Endothelial cell (in vitro differentiated cells): ENCODE measurements around the gene NDP. TPM values are rescaled to one million over a fixed set of nuclear protein-coding genes. Genes with fewer than 3 reads are reported as not detected.

Experiments
- DNase-seq: peaks from one replicate; pipeline ENCODE4 v3.0.0; 2021; ENCODE audit warnings: low spot score
- H3K27ac Mint-ChIP-seq: one replicate; pipeline ENCODE4 v1.8.0; 2021; ENCODE audit warnings: mixed read lengths, inconsistent platforms; ENCODE audit not compliant: unreplicated experiment
- H3K27me3 Mint-ChIP-seq: one replicate; pipeline ENCODE4 v1.8.0; 2021; ENCODE audit warnings: mild to moderate bottlenecking, moderate library complexity, mixed read lengths, inconsistent platforms; ENCODE audit not compliant: unreplicated experiment
- H3K36me3 Mint-ChIP-seq: one replicate; pipeline ENCODE4 v1.8.0; 2021; ENCODE audit warnings: mild to moderate bottlenecking, low read depth, mixed read lengths, inconsistent platforms; ENCODE audit not compliant: unreplicated experiment
- H3K4me1 Mint-ChIP-seq: one replicate; pipeline ENCODE4 v1.8.0; 2021; ENCODE audit warnings: mild to moderate bottlenecking, mixed read lengths, inconsistent platforms; ENCODE audit not compliant: unreplicated experiment
- H3K4me3 Mint-ChIP-seq: one replicate; pipeline ENCODE4 v1.8.0; 2021; ENCODE audit warnings: mild to moderate bottlenecking, mixed read lengths, inconsistent platforms; ENCODE audit not compliant: unreplicated experiment
- H3K9me3 Mint-ChIP-seq: one replicate; pipeline ENCODE4 v1.8.0; 2021; ENCODE audit warnings: mixed read lengths, inconsistent platforms; ENCODE audit not compliant: unreplicated experiment
- long read RNA-seq: library from polyadenylated mRNA; unstranded; transcript quantifications from one replicate; pipeline ENCODE4 v2.0.0, GENCODE V29; 2020; ENCODE audit not compliant: unreplicated experiment
- total RNA-seq: library from RNA; stranded (reverse); fragmentation: NEBNext Ultra II Directional; extraction: Animal tissue kit (Norgen Biotek cat#: 25700); gene quantifications from one replicate; pipeline ENCODE4 v1.2.1, GENCODE V29; 2021; ENCODE audit not compliant: unreplicated experiment
- TF ChIP-seq, protein P1 (sequence below): fragments of 200-600 bp; sonication (generic); IDR thresholded peaks from one replicate; pipeline ENCODE4 v1.5.0; 2021; ENCODE audit warnings: antibody characterized with exemption; ENCODE audit not compliant: unreplicated experiment

The NDP gene, protein sequence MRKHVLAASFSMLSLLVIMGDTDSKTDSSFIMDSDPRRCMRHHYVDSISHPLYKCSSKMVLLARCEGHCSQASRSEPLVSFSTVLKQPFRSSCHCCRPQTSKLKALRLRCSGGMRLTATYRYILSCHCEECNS
- not detected for total RNA-seq
- long read RNA-seq, result 0 reads

DNA sequence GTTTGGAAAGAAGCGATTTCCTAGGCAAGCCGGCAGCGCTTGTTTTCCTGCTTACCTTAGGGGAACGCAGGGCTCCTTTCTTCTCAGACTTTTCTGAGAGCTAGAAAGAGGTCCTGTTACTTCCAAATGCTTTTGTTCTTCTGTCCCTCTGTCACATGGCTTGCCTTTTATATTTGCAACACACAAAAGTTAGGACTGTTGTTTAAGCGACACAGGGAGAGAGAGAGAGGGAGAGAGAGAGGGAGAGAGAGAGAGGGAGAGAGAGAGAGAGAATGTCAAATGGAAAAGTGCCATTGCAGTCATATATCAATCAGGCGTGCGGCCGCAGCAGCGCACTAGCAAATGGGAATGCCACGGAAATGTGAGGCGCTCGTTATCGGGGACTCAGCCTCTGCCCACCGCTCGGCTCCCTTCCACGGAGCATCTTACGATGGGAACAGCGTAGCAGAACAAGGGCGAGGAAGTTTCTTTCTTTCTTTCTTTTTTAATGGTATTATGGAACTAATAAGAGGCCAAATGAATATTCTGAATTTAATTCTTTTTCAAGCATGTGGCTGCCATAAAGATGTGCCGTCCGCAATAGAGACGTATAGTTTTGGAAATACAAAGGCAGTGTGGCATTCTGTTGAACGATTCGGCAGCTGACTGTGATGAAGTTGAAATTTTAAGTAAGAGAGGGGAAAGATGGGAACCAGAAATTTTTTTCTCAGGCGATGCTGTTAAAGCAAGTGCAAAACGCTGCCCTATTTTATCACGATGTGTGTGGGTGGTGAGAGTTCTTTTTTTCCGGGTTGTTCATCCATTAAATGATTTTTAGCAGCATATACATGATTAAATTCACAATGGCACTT is at the start of gene NDP:
NDP (minus strand) TSS at position 142 of the 851 bp plus-strand sequence. CDS start 14,745 bp downstream, outside the sequence.
- Mint-ChIP-seq H3K4me1 (no peaks in the 10 kb centered on the region), H3K36me3 (no peaks in the 10 kb centered on the region), H3K27ac (no peak within 1 kb of the TSS), H3K9me3 (no peaks in the 10 kb centered on the region), H3K27me3 (peaks cover 1% of the 10 kb centered on the region), H3K4me3 (peak within 1 kb of the TSS; percentile 85)
- TF ChIP-seq, protein P1, sequence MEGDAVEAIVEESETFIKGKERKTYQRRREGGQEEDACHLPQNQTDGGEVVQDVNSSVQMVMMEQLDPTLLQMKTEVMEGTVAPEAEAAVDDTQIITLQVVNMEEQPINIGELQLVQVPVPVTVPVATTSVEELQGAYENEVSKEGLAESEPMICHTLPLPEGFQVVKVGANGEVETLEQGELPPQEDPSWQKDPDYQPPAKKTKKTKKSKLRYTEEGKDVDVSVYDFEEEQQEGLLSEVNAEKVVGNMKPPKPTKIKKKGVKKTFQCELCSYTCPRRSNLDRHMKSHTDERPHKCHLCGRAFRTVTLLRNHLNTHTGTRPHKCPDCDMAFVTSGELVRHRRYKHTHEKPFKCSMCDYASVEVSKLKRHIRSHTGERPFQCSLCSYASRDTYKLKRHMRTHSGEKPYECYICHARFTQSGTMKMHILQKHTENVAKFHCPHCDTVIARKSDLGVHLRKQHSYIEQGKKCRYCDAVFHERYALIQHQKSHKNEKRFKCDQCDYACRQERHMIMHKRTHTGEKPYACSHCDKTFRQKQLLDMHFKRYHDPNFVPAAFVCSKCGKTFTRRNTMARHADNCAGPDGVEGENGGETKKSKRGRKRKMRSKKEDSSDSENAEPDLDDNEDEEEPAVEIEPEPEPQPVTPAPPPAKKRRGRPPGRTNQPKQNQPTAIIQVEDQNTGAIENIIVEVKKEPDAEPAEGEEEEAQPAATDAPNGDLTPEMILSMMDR, result no peak
- no peak for DNase-seq

DNA sequence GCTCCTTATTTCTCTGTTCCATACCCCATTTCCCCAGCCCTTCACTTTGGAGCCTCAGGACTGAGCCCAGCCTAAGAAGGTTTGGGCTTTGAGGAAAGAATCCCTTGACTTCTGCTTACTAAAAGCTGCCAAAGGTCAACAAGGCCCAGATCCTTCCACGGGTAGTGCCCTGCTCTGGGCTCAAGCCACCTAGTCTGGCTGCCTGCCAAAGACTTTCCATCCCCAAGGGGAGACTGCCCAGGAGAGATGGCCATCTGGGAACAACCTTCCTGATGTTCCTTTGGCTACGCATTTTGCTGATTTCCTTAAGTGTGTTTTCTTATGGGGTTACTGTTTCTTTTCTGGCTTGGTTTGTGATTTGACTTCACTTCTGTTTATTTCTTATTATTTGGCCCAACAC is 49.8 kb upstream of the NDP start:
- H3K36me3 Mint-ChIP-seq, result no peaks in the 10 kb centered on the region
- no peaks in the 10 kb centered on the region for H3K9me3 Mint-ChIP-seq
- DNase-seq, result no peak
- no peaks in the 10 kb centered on the region for H3K4me1 Mint-ChIP-seq
- no peak overlapping the region for H3K4me3 Mint-ChIP-seq
- no peak overlapping the region for H3K27ac Mint-ChIP-seq
- TF ChIP-seq, protein P1, result no peak
- H3K27me3 Mint-ChIP-seq, result no peaks in the 10 kb centered on the region

DNA sequence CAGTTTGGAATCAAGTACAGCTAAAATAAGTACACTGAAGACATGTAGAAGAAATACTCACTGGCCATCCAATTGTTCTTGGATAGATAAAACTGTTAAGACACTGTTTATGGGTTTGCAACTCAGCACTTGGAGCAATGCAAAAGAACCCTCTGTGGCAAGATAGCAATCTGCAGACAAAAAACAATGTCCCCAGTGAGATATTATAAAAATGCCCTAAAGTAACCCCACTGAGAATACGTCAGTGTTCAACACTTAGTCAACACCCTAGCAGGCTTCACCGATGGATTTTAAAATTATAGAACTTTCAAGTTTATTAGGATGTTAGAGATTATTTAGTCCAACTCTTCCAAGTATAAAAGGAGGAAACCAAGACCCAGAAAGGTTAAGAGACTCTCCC is 47.5 kb upstream of the NDP start:
- TF ChIP-seq, protein P1, result no peak
- H3K27me3 Mint-ChIP-seq, result no peaks in the 10 kb centered on the region
- H3K36me3 Mint-ChIP-seq, result no peaks in the 10 kb centered on the region
- no peaks in the 10 kb centered on the region for H3K4me1 Mint-ChIP-seq
- H3K9me3 Mint-ChIP-seq, result no peaks in the 10 kb centered on the region
- H3K4me3 Mint-ChIP-seq, result no peak overlapping the region
- H3K27ac Mint-ChIP-seq, result no peak overlapping the region
- no peak for DNase-seq

DNA sequence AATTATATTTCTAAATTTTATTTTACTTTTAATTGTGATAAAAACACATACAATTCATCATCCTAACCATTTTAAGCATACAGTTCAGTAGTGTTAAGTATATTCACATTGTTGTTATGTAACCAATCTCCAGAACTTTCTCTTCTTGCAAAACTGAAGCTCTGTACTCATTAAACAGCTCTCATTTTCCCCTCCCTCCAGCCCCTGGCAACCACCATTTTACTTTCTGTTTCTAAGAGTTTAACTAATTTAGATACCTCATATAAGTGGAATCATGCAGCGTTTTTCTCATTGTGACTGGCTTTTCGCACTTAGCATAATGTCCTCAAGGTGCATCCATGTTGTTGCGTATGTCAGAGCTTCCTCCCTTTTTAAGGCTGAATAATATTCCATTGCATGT is 46.7 kb upstream of the NDP start:
- no peaks in the 10 kb centered on the region for H3K4me1 Mint-ChIP-seq
- H3K9me3 Mint-ChIP-seq, result no peaks in the 10 kb centered on the region
- H3K27ac Mint-ChIP-seq, result no peak overlapping the region
- no peaks in the 10 kb centered on the region for H3K36me3 Mint-ChIP-seq
- no peaks in the 10 kb centered on the region for H3K27me3 Mint-ChIP-seq
- TF ChIP-seq, protein P1, result no peak
- DNase-seq, result no peak
- no peak overlapping the region for H3K4me3 Mint-ChIP-seq

DNA sequence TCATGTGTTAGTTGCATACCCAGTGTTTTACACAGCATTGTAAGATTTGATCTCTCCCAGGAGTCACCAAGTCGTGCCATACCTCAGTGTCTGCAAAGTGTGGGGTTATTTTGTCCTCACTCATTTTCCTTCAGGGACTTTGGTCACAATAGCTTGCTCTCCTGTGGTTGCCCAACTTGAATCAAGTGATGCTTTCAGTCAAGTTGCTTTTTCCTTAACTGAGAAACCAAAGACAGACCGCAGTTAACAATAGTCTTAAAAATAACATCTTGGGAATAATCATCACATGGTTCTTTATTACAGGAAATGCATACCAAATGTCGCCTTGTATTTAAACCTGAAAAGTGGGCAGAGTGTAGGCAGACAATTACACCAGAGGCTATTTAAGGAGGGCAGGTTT is 44.5 kb upstream of the NDP start:
- H3K9me3 Mint-ChIP-seq, result no peaks in the 10 kb centered on the region
- TF ChIP-seq, protein P1, result no peak
- H3K4me3 Mint-ChIP-seq, result no peak overlapping the region
- H3K27ac Mint-ChIP-seq, result no peak overlapping the region
- H3K4me1 Mint-ChIP-seq, result no peaks in the 10 kb centered on the region
- H3K27me3 Mint-ChIP-seq, result no peaks in the 10 kb centered on the region
- H3K36me3 Mint-ChIP-seq, result no peaks in the 10 kb centered on the region
- no peak for DNase-seq
